SK-N-SH (cell line): ENCODE results near the gene DENND10. TPM values are rescaled to one million over a fixed set of nuclear protein-coding genes. Genes with fewer than 3 reads are reported as not detected.

Source experiments
- CTCF ChIA-PET: fragments of 300-600, 350-600 bp; formaldehyde crosslinking; extraction: SDS; loops from one replicate; lab custom pipeline; 2021; lab: Yijun Ruan, JAX
- POLR2A ChIA-PET: fragments of 350-600 bp; sonication (Branson Sonifier 250); formaldehyde crosslinking; extraction: SDS; loops from one replicate; lab custom pipeline; 2020; ENCODE audit warnings: antibody characterized with exemption, inconsistent platforms; lab: Yijun Ruan, JAX
- DNase-seq: peaks from one replicate; pipeline ENCODE4 v3.0.0; 2012
- H2AFZ ChIP-seq: fragments of 200-600 bp; sonication (generic); 2 replicates; pipeline ENCODE4 v1.8.1; 2016; ENCODE audit warnings: antibody characterized with exemption, mild to moderate bottlenecking, low read depth
- H3F3A ChIP-seq: fragments of 200-600 bp; sonication (generic); replicated peaks from 2 replicates; pipeline ENCODE3; 2016; ENCODE audit warnings: antibody characterized with exemption, mild to moderate bottlenecking; ENCODE audit not compliant: insufficient read depth
- H3K27ac ChIP-seq, 2 experiments: fragments of 200-500 bp in 1 of 2; fragments of 200-600 bp in 1 of 2; sonication (Bioruptor generic) in 1 of 2; sonication (generic), shearing (Covaris generic) in 1 of 2; 2 replicates each; pipeline versions ENCODE4 v1.5.1 to v1.6.1; 2014 to 2016; ENCODE audit warnings: low read depth in 2 of 2, inconsistent platforms in 1 of 2, low read length in 1 of 2, mild to moderate bottlenecking in 1 of 2, mixed read lengths in 1 of 2
- H3K27me3 ChIP-seq: fragments of 200-600 bp; sonication (generic), shearing (Covaris generic); 2 replicates; pipeline ENCODE4 v1.6.1; 2016; ENCODE audit warnings: mixed run types; ENCODE audit not compliant: insufficient read depth
- H3K36me3 ChIP-seq, 2 experiments: fragments of 200-500 bp in 1 of 2; fragments of 200-600 bp in 1 of 2; sonication (Bioruptor generic) in 1 of 2; sonication (generic) in 1 of 2; replicated peaks in 1 of 2; 2 replicates each; pipeline versions ENCODE3 to v1.5.1; 2014 to 2016; ENCODE audit warnings: low read length in 1 of 2, mild to moderate bottlenecking in 1 of 2; ENCODE audit not compliant: insufficient read depth in 2 of 2, control insufficient read depth in 1 of 2
- H3K4me1 ChIP-seq, 2 experiments: fragments of 200-500 bp in 1 of 2; fragments of 200-600 bp in 1 of 2; sonication (Bioruptor generic) in 1 of 2; sonication (generic), shearing (Covaris generic) in 1 of 2; 2 replicates each; pipeline versions ENCODE4 v1.5.1 to v1.6.1; 2014 to 2016; ENCODE audit warnings: low read depth in 1 of 2, low read length in 1 of 2, mixed run types in 1 of 2; ENCODE audit not compliant: insufficient read depth in 2 of 2, control insufficient read depth in 1 of 2
- H3K4me2 ChIP-seq: fragments of 200-600 bp; sonication (generic), shearing (Covaris generic); 2 replicates; pipeline ENCODE4 v1.6.1; 2017; ENCODE audit warnings: mixed run types
- H3K4me3 ChIP-seq, 2 experiments: fragments of 200-500 bp in 1 of 2; fragments of 200-600 bp in 1 of 2; sonication (Bioruptor generic) in 1 of 2; sonication (generic), shearing (Covaris generic) in 1 of 2; 2 replicates each; pipeline versions ENCODE4 v1.5.1 to v1.8.1; 2014 to 2016; ENCODE audit warnings: low read depth in 2 of 2, inconsistent platforms in 1 of 2, low read length in 1 of 2, mild to moderate bottlenecking in 1 of 2, mixed read lengths in 1 of 2, moderate library complexity in 1 of 2
- H3K79me2 ChIP-seq: fragments of 200-600 bp; sonication (generic); 2 replicates; pipeline ENCODE4 v1.8.1; 2017; ENCODE audit warnings: mild to moderate bottlenecking; ENCODE audit not compliant: insufficient read depth
- H3K9ac ChIP-seq: fragments of 200-600 bp; sonication (generic); 2 replicates; pipeline ENCODE4 v1.6.1; 2017; ENCODE audit warnings: mixed run types
- H3K9me2 ChIP-seq: fragments of 200-600 bp; sonication (generic); 2 replicates; pipeline ENCODE4 v1.6.1; 2017; ENCODE audit warnings: mixed run types
- H3K9me3 ChIP-seq: fragments of 200-600 bp; sonication (generic); 2 replicates; pipeline ENCODE4 v1.6.1; 2017; ENCODE audit warnings: mixed run types, mild to moderate bottlenecking, moderate library complexity
- H4K20me1 ChIP-seq: fragments of 200-600 bp; sonication (generic); 2 replicates; pipeline ENCODE4 v1.6.1; 2017; ENCODE audit warnings: mild to moderate bottlenecking, mixed run types; ENCODE audit not compliant: insufficient read depth
- CHD2 ChIP-seq: fragments of 150-350 bp; IDR thresholded peaks from 2 replicates; pipeline ENCODE4 v1.6.1; 2018; ENCODE audit warnings: low read length; ENCODE audit not compliant: partially characterized antibody
- FOSL2 ChIP-seq: IDR thresholded peaks from 2 replicates; pipeline ENCODE4 v1.4.0; 2012; ENCODE audit warnings: low read depth, mild to moderate bottlenecking, moderate library complexity, borderline replicate concordance
- GABPA ChIP-seq: IDR thresholded peaks from 2 replicates; pipeline ENCODE4 v1.4.0; 2012; ENCODE audit warnings: low read depth, mild to moderate bottlenecking
- MEF2A ChIP-seq: IDR thresholded peaks from 2 replicates; pipeline ENCODE4 v1.4.0; 2012; ENCODE audit warnings: low read depth, borderline replicate concordance
- NFIC ChIP-seq: IDR thresholded peaks from 2 replicates; pipeline ENCODE4 v1.4.0; 2012; ENCODE audit warnings: borderline replicate concordance
- RXRA ChIP-seq: IDR thresholded peaks from 2 replicates; pipeline ENCODE4 v1.4.0; 2012; ENCODE audit warnings: low read depth, mild to moderate bottlenecking, borderline replicate concordance
- SMC3 ChIP-seq: IDR thresholded peaks from 2 replicates; pipeline ENCODE4 v1.6.1; 2012; ENCODE audit warnings: low read depth, low read length, improper control_type of control experiment
- TCF12 ChIP-seq: IDR thresholded peaks from 2 replicates; pipeline ENCODE4 v1.4.0; 2012
- WGBS: methylation state at CpG from one replicate; pipeline ENCODE4 v1.1.6; 2017; ENCODE audit warnings: low lambda C conversion rate; 5-methylcytosine and 5-hydroxymethylcytosine counted together
- polyA plus RNA-seq, 3 experiments: library from polyadenylated mRNA; depleted of rRNA; stranded (reverse); fragments of >200 nt; gene quantifications; 2 replicates each; pipeline ENCODE4 v1.2.3, GENCODE V29; 2012
- TF ChIP-seq, protein P1 (sequence below): IDR thresholded peaks from 2 replicates; pipeline ENCODE4 v1.4.0; 2012; ENCODE audit warnings: low read depth
- TF ChIP-seq, protein P2 (sequence below): fragments of 200-600 bp; sonication (generic); IDR thresholded peaks from 2 replicates; pipeline ENCODE4 v1.6.1; 2017; ENCODE audit warnings: antibody characterized with exemption, mild to moderate bottlenecking, moderate library complexity
- TF ChIP-seq, protein P3 (sequence below): IDR thresholded peaks from 2 replicates; pipeline ENCODE4; 2012
- TF ChIP-seq, protein P4 (sequence below): fragments of 150-350 bp; IDR thresholded peaks from 2 replicates; pipeline ENCODE4 v1.6.1; 2016; ENCODE audit warnings: mild to moderate bottlenecking, low read depth, low read length

Gene DENND10
- polyA plus RNA-seq, 1 of the 3 experiments (the other 2 are of a cell fraction): 48.4 TPM

DNA sequence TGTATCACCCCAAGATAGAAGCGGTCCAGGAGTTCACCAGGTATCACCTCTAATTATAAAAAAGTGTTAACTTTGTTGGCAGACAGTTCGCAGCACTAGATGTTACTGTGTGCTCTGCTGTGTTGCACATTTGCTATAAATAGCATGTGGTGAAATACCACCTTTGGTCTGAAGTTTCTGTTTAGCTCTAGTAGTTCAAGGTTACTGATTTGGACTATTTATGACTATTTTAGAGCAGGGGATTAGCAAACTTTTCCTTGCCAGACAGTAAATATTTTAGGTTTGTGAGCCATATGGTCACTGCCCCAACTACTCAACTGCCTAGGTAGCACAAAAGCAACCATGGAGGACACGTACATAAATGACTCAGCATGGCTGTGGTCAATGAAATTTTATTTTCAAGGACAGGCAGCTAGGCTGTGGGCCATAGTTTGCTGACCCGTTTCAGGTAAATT is 16.5 kb downstream of the DENND10 start:
- Histone ChIP-seq H2AFZ (no peak overlapping the region), H4K20me1 (no peaks in the 10 kb centered on the region), H3K27ac (no peak overlapping the region), H3K4me3 (no peak overlapping the region), H3K9ac (no peak overlapping the region), H3K27me3 (no peaks in the 10 kb centered on the region), H3K36me3 (peaks cover 26 to 65% of the 10 kb centered on the region in 2 experiments), H3K4me1 (no peaks in the 10 kb centered on the region), H3F3A (no peaks in the 10 kb centered on the region), H3K79me2 (0 out of 2 replicates have a peak, but pooled peaks cover 4% of the 10 kb centered on the region), H3K9me3 (no peaks in the 10 kb centered on the region), H3K4me2 (no peak overlapping the region), H3K9me2 (no peaks in the 10 kb centered on the region)
- TF ChIP-seq, protein P1, sequence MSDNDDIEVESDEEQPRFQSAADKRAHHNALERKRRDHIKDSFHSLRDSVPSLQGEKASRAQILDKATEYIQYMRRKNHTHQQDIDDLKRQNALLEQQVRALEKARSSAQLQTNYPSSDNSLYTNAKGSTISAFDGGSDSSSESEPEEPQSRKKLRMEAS: no peak
- TF ChIP-seq GABPA (no peak), MEF2A (no peak), RXRA (no peak), CHD2 (no peak), NFIC (no peak), TCF12 (no peak)
- TF ChIP-seq, protein P2, sequence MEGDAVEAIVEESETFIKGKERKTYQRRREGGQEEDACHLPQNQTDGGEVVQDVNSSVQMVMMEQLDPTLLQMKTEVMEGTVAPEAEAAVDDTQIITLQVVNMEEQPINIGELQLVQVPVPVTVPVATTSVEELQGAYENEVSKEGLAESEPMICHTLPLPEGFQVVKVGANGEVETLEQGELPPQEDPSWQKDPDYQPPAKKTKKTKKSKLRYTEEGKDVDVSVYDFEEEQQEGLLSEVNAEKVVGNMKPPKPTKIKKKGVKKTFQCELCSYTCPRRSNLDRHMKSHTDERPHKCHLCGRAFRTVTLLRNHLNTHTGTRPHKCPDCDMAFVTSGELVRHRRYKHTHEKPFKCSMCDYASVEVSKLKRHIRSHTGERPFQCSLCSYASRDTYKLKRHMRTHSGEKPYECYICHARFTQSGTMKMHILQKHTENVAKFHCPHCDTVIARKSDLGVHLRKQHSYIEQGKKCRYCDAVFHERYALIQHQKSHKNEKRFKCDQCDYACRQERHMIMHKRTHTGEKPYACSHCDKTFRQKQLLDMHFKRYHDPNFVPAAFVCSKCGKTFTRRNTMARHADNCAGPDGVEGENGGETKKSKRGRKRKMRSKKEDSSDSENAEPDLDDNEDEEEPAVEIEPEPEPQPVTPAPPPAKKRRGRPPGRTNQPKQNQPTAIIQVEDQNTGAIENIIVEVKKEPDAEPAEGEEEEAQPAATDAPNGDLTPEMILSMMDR: no peak
- TF ChIP-seq, protein P3, sequence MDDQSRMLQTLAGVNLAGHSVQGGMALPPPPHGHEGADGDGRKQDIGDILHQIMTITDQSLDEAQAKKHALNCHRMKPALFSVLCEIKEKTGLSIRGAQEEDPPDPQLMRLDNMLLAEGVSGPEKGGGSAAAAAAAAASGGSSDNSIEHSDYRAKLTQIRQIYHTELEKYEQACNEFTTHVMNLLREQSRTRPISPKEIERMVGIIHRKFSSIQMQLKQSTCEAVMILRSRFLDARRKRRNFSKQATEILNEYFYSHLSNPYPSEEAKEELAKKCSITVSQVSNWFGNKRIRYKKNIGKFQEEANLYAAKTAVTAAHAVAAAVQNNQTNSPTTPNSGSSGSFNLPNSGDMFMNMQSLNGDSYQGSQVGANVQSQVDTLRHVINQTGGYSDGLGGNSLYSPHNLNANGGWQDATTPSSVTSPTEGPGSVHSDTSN: no peak
- TF ChIP-seq, protein P4, sequence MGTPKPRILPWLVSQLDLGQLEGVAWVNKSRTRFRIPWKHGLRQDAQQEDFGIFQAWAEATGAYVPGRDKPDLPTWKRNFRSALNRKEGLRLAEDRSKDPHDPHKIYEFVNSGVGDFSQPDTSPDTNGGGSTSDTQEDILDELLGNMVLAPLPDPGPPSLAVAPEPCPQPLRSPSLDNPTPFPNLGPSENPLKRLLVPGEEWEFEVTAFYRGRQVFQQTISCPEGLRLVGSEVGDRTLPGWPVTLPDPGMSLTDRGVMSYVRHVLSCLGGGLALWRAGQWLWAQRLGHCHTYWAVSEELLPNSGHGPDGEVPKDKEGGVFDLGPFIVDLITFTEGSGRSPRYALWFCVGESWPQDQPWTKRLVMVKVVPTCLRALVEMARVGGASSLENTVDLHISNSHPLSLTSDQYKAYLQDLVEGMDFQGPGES: no peak
- CTCF ChIA-PET: no interaction called here
- no peak for DNase-seq
- POLR2A ChIA-PET: no interaction called here
- WGBS: 89% methylated on average over 4 of the region's 4 CpGs

DNA sequence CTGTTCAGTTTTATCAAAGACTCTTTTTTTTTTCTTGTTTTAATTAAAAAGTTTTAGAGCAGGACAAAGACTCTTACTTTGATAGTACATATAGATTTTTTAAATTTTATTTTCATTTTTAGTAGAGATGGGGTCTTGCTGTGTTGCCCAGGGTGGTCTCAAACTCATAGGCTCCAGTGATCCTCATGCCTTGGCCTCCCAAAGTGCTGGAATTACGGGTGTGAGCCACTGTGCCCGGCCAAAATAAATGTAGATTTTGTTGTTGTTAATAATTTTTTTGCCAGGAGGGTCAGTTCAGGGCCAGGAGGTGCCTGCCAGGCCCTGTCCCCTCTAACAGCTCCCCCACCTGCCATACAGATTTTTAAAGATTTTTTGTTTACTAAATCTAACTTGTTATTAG is 17.0 kb downstream of the DENND10 start:
- H3F3A ChIP-seq: no peaks in the 10 kb centered on the region
- 0 out of 2 replicates have a peak, but pooled peaks cover 4% of the 10 kb centered on the region for H3K79me2 ChIP-seq
- no peak overlapping the region for H3K27ac ChIP-seq
- H4K20me1 ChIP-seq: no peaks in the 10 kb centered on the region
- no peak overlapping the region for H3K4me3 ChIP-seq
- H3K27me3 ChIP-seq: no peaks in the 10 kb centered on the region
- H3K9ac ChIP-seq: no peak overlapping the region
- H3K9me2 ChIP-seq: no peaks in the 10 kb centered on the region
- H3K4me1 ChIP-seq: no peaks in the 10 kb centered on the region
- ChIA-PET CTCF (no interaction called here), POLR2A (no interaction called here)
- peaks cover 27 to 63% of the 10 kb centered on the region in 2 experiments for H3K36me3 ChIP-seq
- no peak overlapping the region for H2AFZ ChIP-seq
- no peak overlapping the region for H3K4me2 ChIP-seq
- DNase-seq: no peak
- H3K9me3 ChIP-seq: no peaks in the 10 kb centered on the region
- 97% methylated on average over 2 of the region's 2 CpGs for WGBS
- TF ChIP-seq FOSL2 (no peak), SMC3 (no peak)
- TF ChIP-seq, protein P1: no peak
